PC-9 (cell line): Measurements from ENCODE around the gene CST7. TPM values are rescaled to one million over a fixed set of nuclear protein-coding genes. Genes with fewer than 3 reads are reported as not detected.

Experiments used
- BruUV-seq: library from RNA; stranded (reverse); fragments of 400-500 nt; replicated peaks from 2 replicates; lab custom pipeline; 2021; lab: Mats Ljungman, UMichigan
- CTCF ChIA-PET: fragments of 300-600 bp; sonication (Branson Sonifier 250); formaldehyde crosslinking; loops from one replicate; lab custom pipeline; 2022; ENCODE audit warnings: antibody characterized with exemption; lab: Charles Lee
- POLR2A ChIA-PET: fragments of 300-600 bp; sonication (Branson Sonifier 250); formaldehyde crosslinking; loops from one replicate; lab custom pipeline; 2022; ENCODE audit warnings: antibody characterized with exemption; ENCODE audit not compliant: unreplicated experiment; lab: Charles Lee
- DNase-seq, 2 experiments: peaks; one replicate each; pipeline versions ENCODE4 v3.0.0 to v3.0.0-alpha.2; 2015 to 2022; ENCODE audit warnings: mixed read lengths in 1 of 2
- H2AFZ ChIP-seq: fragments of 200-600 bp; sonication (generic); 2 replicates; pipeline ENCODE4 v1.8.1; 2017; ENCODE audit warnings: antibody characterized with exemption
- H3F3A ChIP-seq: fragments of 200-600 bp; sonication (generic); 2 replicates; pipeline ENCODE4 v1.8.1; 2017; ENCODE audit warnings: antibody characterized with exemption, mild to moderate bottlenecking, low read depth; ENCODE audit not compliant: insufficient read depth
- H3K27ac ChIP-seq: fragments of 200-600 bp; sonication (generic); 2 replicates; pipeline ENCODE4 v1.6.1; 2016; ENCODE audit warnings: mixed run types
- H3K27me3 ChIP-seq: fragments of 200-600 bp; sonication (generic); 2 replicates; pipeline ENCODE4 v1.6.1; 2016; ENCODE audit warnings: low read depth, mixed run types; ENCODE audit not compliant: insufficient read depth
- H3K36me3 ChIP-seq: fragments of 200-600 bp; sonication (generic); 2 replicates; pipeline ENCODE4 v1.6.1; 2016; ENCODE audit warnings: low read depth, mixed run types
- H3K4me1 ChIP-seq: fragments of 200-600 bp; sonication (generic); replicated peaks from 2 replicates; pipeline ENCODE4 v1.6.1; 2016; ENCODE audit warnings: mixed run types; ENCODE audit not compliant: insufficient read depth
- H3K4me2 ChIP-seq: fragments of 200-600 bp; sonication (generic); 2 replicates; pipeline ENCODE4 v1.6.1; 2017; ENCODE audit warnings: mixed run types
- H3K4me3 ChIP-seq: fragments of 200-600 bp; sonication (generic); 2 replicates; pipeline ENCODE4 v1.6.1; 2016; ENCODE audit warnings: mixed run types
- H3K79me2 ChIP-seq: fragments of 200-600 bp; sonication (generic); 2 replicates; pipeline ENCODE4 v1.6.1; 2017; ENCODE audit warnings: low read depth, mixed run types
- H3K9me2 ChIP-seq: fragments of 200-600 bp; sonication (generic); 2 replicates; pipeline ENCODE4 v1.8.1; 2017; ENCODE audit warnings: mild to moderate bottlenecking; ENCODE audit not compliant: insufficient read depth
- H3K9me3 ChIP-seq: fragments of 200-600 bp; sonication (generic); 2 replicates; pipeline ENCODE4 v1.8.1; 2016; ENCODE audit warnings: low read depth; ENCODE audit not compliant: insufficient read depth
- H4K20me1 ChIP-seq: fragments of 200-600 bp; sonication (generic); 2 replicates; pipeline ENCODE4 v1.8.1; 2017; ENCODE audit not compliant: insufficient read depth
- EZH2 ChIP-seq: fragments of 200-600 bp; sonication (generic); IDR thresholded peaks from 2 replicates; pipeline ENCODE4 v1.8.0; 2017; ENCODE audit warnings: antibody characterized with exemption, low read depth
- intact Hi-C: fragments of 100-400 bp; cut with micrococcal nuclease; formaldehyde crosslinking; loops from one replicate; pipeline ENCODE4 v1.10.0; 2022; ENCODE audit not compliant: unreplicated experiment
- total RNA-seq: library from RNA; stranded (reverse); gene quantifications from 2 replicates; pipeline ENCODE4 v1.2.3, GENCODE V29; 2021
- TF ChIP-seq, protein P1 (sequence below): fragments of 200-600 bp; sonication (generic); conservative IDR thresholded peaks from 2 replicates; pipeline ENCODE4 v1.6.1; 2017; ENCODE audit warnings: mixed run types, antibody characterized with exemption, mild to moderate bottlenecking, moderate library complexity

Gene CST7
- total RNA-seq, 1 experiment from 2014 or later: not detected

DNA sequence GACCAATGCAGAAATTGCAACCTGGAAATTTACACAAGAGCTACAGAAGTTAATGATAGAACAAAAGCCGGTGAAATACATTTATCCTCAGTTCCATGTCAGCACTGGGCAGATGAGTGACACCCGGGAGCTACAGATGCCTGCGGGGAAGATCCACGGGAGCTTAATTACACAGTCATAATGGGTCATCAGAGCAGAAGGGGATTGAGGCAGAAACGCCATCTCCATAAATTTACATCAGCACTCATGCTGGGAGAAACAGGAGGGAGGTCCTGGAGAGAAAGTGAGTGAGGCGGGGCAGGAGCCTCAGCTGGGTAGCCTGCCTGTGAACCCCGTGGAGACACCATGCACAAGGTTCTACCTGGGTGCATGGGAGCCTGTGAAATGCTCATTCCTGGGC lies 37.6 kb upstream of the CST7 start:
- no peaks in the 10 kb centered on the region for H3K4me1 ChIP-seq
- no TSS peak for BruUV-seq
- no peak overlapping the region for H3K4me2 ChIP-seq
- CTCF ChIA-PET: no interaction called here
- H3F3A ChIP-seq: no peaks in the 10 kb centered on the region
- H3K4me3 ChIP-seq: no peak overlapping the region
- DNase-seq: no peak
- no peaks in the 10 kb centered on the region for H3K27me3 ChIP-seq
- H3K27ac ChIP-seq: no peak overlapping the region
- H2AFZ ChIP-seq: no peak overlapping the region
- intact Hi-C loops: loop anchor here (10.0 kb wide), 3 partner anchors 437 to 1127 kb away; no protein-coding TSS in a partner anchor
- no peaks in the 10 kb centered on the region for H4K20me1 ChIP-seq
- 0 out of 2 replicates have a peak, but pooled peaks cover 4% of the 10 kb centered on the region for H3K9me3 ChIP-seq
- POLR2A ChIA-PET: no interaction called here
- H3K36me3 ChIP-seq: no peaks in the 10 kb centered on the region
- no peak for TF ChIP-seq EZH2
- TF ChIP-seq, protein P1, sequence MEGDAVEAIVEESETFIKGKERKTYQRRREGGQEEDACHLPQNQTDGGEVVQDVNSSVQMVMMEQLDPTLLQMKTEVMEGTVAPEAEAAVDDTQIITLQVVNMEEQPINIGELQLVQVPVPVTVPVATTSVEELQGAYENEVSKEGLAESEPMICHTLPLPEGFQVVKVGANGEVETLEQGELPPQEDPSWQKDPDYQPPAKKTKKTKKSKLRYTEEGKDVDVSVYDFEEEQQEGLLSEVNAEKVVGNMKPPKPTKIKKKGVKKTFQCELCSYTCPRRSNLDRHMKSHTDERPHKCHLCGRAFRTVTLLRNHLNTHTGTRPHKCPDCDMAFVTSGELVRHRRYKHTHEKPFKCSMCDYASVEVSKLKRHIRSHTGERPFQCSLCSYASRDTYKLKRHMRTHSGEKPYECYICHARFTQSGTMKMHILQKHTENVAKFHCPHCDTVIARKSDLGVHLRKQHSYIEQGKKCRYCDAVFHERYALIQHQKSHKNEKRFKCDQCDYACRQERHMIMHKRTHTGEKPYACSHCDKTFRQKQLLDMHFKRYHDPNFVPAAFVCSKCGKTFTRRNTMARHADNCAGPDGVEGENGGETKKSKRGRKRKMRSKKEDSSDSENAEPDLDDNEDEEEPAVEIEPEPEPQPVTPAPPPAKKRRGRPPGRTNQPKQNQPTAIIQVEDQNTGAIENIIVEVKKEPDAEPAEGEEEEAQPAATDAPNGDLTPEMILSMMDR: no peak
- no peaks in the 10 kb centered on the region for H3K9me2 ChIP-seq
- H3K79me2 ChIP-seq: no peaks in the 10 kb centered on the region

DNA sequence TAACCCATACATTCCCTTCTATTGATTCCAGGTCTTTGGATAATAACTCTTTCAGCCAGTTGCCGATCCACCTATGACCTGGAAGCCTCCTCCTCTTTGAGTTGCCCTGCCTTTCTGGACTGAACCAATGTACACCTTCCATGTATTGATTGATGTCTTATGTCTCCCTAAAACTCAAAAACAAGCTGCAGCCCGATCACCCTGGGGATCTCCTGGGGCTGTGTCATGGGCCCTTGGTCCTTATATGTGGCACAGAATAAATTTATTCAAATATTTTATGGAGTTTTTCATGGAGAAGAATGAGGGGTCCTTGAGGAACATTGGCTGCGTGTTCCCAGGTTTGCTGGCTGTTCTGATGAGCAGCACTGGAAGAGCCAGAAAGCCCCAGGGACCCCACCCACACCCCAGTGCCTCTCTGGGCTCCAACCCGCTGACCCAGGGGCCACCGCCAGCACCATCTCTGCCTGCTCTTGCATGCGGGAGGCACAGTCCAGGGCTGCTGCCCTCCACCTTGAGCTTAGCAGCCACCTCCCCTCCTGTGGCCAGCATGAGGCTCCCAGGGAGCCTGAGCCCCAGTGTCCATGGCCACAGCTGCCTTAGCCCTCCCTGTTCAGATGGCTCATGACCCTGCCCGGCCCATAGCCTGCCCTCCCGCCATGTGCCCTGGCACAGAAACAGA lies 36.5 kb upstream of the CST7 start:
- H3K4me3 ChIP-seq: no peak overlapping the region
- BruUV-seq: no TSS peak
- no peak for DNase-seq
- H3K79me2 ChIP-seq: no peaks in the 10 kb centered on the region
- TF ChIP-seq EZH2: no peak
- TF ChIP-seq, protein P1: no peak
- no peaks in the 10 kb centered on the region for H3K27me3 ChIP-seq
- ChIA-PET CTCF (no interaction called here), POLR2A (interaction anchor here (0.6 kb wide), 1 partner anchor 311 kb away, joined by 4 read pairs; no protein-coding TSS in a partner anchor)
- H3K36me3 ChIP-seq: no peaks in the 10 kb centered on the region
- no peak overlapping the region for H3K4me2 ChIP-seq
- no peak overlapping the region for H3K27ac ChIP-seq
- no peaks in the 10 kb centered on the region for H4K20me1 ChIP-seq
- intact Hi-C loops: loop anchor here (10.0 kb wide), 3 partner anchors 438 to 1128 kb away; no protein-coding TSS in a partner anchor
- H3F3A ChIP-seq: no peaks in the 10 kb centered on the region
- no peaks in the 10 kb centered on the region for H3K9me3 ChIP-seq
- H2AFZ ChIP-seq: no peak overlapping the region
- H3K4me1 ChIP-seq: no peaks in the 10 kb centered on the region
- H3K9me2 ChIP-seq: no peaks in the 10 kb centered on the region

- H3K79me2 ChIP-seq: no peaks in the 10 kb centered on the region
- no peak for DNase-seq
- ChIA-PET POLR2A (interaction anchor here (0.6 kb wide), 1 partner anchor 310 kb away, joined by 4 read pairs; no protein-coding TSS in a partner anchor), CTCF (no interaction called here)
- H3K4me3 ChIP-seq: no peak overlapping the region
- intact Hi-C loops: loop anchor here (10.0 kb wide), 3 partner anchors 438 to 1128 kb away; no protein-coding TSS in a partner anchor
- H3K36me3 ChIP-seq: no peaks in the 10 kb centered on the region
- no peaks in the 10 kb centered on the region for H3F3A ChIP-seq
- H3K4me1 ChIP-seq: no peaks in the 10 kb centered on the region
- no peak overlapping the region for H3K27ac ChIP-seq
- TF ChIP-seq, protein P1: no peak
- no peak for TF ChIP-seq EZH2
- BruUV-seq: no TSS peak
- H3K9me3 ChIP-seq: no peaks in the 10 kb centered on the region
- H3K9me2 ChIP-seq: no peaks in the 10 kb centered on the region
- H4K20me1 ChIP-seq: no peaks in the 10 kb centered on the region
- H3K27me3 ChIP-seq: no peaks in the 10 kb centered on the region
- no peak overlapping the region for H3K4me2 ChIP-seq
- H2AFZ ChIP-seq: no peak overlapping the region
These were observed 35.9 kb upstream of the CST7 start for GRCh38 chr20:24913076-24913628.
